BJ (cell line): ENCODE measurements around the gene SLC7A6OS. TPM values are rescaled to one million over a fixed set of nuclear protein-coding genes. Genes with fewer than 3 reads are reported as not detected.

ENCODE experiments used
- CTCF ChIA-PET: fragments of 350-600 bp; formaldehyde crosslinking; extraction: SDS; loops from one replicate; lab custom pipeline; 2021; ENCODE audit warnings: antibody characterized with exemption, inconsistent platforms; lab: Yijun Ruan, JAX
- POLR2A ChIA-PET: fragments of 300-600 bp; sonication (Branson Sonifier 250); formaldehyde crosslinking; extraction: SDS; loops from one replicate; lab custom pipeline; 2021; ENCODE audit warnings: antibody characterized with exemption; lab: Charles Lee
- DNase-seq: peaks from one replicate; pipeline ENCODE4 v3.0.0-alpha.2; 2011; ENCODE audit warnings: low read depth
- H3K27me3 ChIP-seq: 2 replicates; pipeline ENCODE4 v1.6.0; 2011; ENCODE audit warnings: low read length; ENCODE audit not compliant: control insufficient read depth, insufficient read depth
- H3K36me3 ChIP-seq: 2 replicates; pipeline ENCODE4 v1.5.1; 2011; ENCODE audit warnings: low read length; ENCODE audit not compliant: control insufficient read depth, insufficient read depth
- H3K4me3 ChIP-seq: 2 replicates; pipeline ENCODE4 v1.5.1; 2011; ENCODE audit warnings: low read depth, mild to moderate bottlenecking, control low read depth, low read length
- polyA plus RNA-seq: library from polyadenylated mRNA; depleted of rRNA; stranded (reverse); fragments of >200 nt; gene quantifications from 2 replicates; pipeline ENCODE4 v1.2.3, GENCODE V29; 2011; rRNA removed
- small RNA-seq: library from RNA; depleted of rRNA; stranded (forward); fragments of <200 nt; gene quantifications from one replicate; pipeline ENCODE3, GENCODE V24; 2012; ENCODE audit warnings: low replicate concordance, low read depth; ENCODE audit not compliant: insufficient read length
- TF ChIP-seq, protein P1 (sequence below): IDR thresholded peaks from 2 replicates; pipeline ENCODE4 v1.5.1; 2011; ENCODE audit warnings: low read depth, mild to moderate bottlenecking, control low read depth, inconsistent platforms, low read length, moderate library complexity; ENCODE audit not compliant: insufficient read depth

The SLC7A6OS gene
- polyA plus RNA-seq, 1 experiment, result 5.3 TPM

DNA sequence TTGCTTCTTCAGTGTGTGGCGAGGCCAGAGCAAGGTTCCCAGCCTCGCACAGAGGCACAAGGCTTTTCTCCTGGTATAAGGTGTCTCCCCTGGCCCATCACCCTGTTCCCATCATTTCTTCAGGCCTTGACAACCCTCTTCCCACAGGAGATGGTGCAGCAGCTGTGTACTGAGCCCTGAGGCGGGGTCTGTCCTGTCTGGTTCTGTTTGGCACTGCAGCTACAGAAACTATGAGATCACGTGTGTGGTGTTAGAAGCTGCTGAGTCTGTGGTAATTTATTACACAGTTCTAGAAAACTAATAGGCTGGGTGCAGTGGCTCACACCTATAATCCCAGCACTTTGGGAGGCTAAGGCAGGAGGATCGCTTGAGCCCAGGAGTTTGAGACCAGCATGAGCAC is 58.4 kb downstream of the SLC7A6OS start:
- H3K4me3 ChIP-seq, result no peak overlapping the region
- H3K36me3 ChIP-seq, result peaks cover 19% of the 10 kb centered on the region
- TF ChIP-seq, protein P1, sequence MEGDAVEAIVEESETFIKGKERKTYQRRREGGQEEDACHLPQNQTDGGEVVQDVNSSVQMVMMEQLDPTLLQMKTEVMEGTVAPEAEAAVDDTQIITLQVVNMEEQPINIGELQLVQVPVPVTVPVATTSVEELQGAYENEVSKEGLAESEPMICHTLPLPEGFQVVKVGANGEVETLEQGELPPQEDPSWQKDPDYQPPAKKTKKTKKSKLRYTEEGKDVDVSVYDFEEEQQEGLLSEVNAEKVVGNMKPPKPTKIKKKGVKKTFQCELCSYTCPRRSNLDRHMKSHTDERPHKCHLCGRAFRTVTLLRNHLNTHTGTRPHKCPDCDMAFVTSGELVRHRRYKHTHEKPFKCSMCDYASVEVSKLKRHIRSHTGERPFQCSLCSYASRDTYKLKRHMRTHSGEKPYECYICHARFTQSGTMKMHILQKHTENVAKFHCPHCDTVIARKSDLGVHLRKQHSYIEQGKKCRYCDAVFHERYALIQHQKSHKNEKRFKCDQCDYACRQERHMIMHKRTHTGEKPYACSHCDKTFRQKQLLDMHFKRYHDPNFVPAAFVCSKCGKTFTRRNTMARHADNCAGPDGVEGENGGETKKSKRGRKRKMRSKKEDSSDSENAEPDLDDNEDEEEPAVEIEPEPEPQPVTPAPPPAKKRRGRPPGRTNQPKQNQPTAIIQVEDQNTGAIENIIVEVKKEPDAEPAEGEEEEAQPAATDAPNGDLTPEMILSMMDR, result no peak
- CTCF ChIA-PET, result interaction anchor here (1.0 to 14.3 kb wide), 5 partner anchors 10 to 72 kb away, joined by 3 to 310 read pairs (median 8); partner anchors contain the start of gene SLC7A6
- POLR2A ChIA-PET, result no interaction called here
- no peak for DNase-seq
- H3K27me3 ChIP-seq, result no peaks in the 10 kb centered on the region

DNA sequence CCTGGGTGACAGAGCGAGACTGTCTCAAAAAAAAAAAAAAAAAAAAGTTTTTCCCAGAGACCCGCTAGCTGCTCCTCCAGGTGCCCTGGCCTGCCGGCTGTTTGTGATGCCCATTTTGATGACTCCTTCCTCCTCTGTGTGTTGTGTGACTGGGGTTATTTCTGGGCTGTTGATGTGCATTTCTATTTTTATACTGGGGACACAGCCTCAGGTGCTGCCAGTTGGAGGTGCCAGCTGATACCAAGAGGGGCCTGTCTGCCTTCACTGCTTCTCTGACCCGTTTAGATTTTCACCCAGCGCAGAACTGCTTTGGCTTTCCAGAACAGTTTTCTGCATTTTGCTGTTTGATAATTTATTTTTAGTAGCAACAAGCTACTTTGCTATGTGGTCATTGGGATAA is 58.9 kb downstream of the SLC7A6OS start:
- ChIA-PET POLR2A (no interaction called here), CTCF (interaction anchor here (1.0 to 14.3 kb wide), 5 partner anchors 10 to 72 kb away, joined by 3 to 310 read pairs (median 8); partner anchors contain the start of gene SLC7A6)

DNA sequence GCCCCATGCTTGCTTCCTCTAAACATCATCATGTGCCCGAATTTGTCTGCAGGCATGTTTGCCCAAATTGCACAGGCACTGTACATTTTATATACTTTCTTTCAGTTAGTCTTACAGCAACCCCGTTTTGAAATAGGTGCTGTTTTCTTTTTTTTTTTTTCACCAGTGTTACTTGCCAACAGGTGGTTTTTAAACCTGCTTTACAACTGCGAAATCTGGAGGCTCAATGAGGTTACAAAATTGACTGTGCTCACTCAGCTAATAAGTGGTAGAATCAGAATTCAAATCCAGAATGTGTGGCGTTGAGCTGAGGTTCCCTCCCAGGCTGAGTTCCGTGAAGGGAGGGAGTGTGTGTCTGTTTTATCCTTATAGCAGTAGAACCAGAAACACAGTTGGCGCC is 59.8 kb downstream of the SLC7A6OS start:
- Histone ChIP-seq H3K36me3 (peaks cover 19% of the 10 kb centered on the region), H3K27me3 (no peaks in the 10 kb centered on the region), H3K4me3 (no peak overlapping the region)
- DNase-seq, result no peak
- ChIA-PET POLR2A (no interaction called here), CTCF (interaction anchor here (1.1 to 4.3 kb wide), 4 partner anchors 11 to 78 kb away, joined by 3 to 20 read pairs (median 6); partner anchors contain the start of gene SLC7A6)
- TF ChIP-seq, protein P1, result no peak

More for the DNA sequence above, 58.9 kb downstream of the SLC7A6OS start:
- peaks cover 19% of the 10 kb centered on the region for H3K36me3 ChIP-seq
- TF ChIP-seq, protein P1, result no peak
- no peak overlapping the region for H3K4me3 ChIP-seq
- no peak for DNase-seq
- H3K27me3 ChIP-seq, result no peaks in the 10 kb centered on the region

DNA sequence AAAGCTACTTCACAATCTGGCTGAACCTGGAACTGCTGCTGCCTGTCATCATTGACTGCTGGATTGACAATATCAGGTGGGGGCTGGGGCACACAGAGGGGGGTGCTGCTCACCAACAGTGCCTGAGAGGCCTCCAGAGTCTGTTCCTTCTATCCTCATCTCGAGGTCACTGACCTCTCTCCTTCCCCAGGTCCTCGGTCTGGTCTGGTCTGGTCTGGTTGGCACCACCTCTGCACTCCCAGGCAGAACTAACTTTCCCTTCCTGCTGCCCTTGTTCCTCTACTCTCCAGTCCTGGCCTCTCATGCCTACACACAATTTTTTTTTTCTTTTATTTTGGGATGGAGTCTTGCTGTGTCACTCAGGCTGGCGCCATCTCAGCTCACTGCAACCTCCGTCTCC is 61.4 kb downstream of the SLC7A6OS start:
- POLR2A ChIA-PET, result no interaction called here
- Histone ChIP-seq H3K27me3 (no peaks in the 10 kb centered on the region), H3K36me3 (peaks cover 12% of the 10 kb centered on the region), H3K4me3 (no peak overlapping the region)
- CTCF ChIA-PET, result interaction anchor here (1.0 to 1.2 kb wide), 2 partner anchors 12 to 15 kb away, joined by 4 to 5 read pairs; partner anchors contain the start of gene SLC7A6
- TF ChIP-seq, protein P1, result no peak
- DNase-seq, result no peak

Small RNA genes within 50 kb of the gene (small RNA-seq; reads per million reads assigned to genes)
- not detected for gene RNU4-30P
- not detected for gene RNU6-1262P

Other genes with a start within 250 kb of the SLC7A6OS start
- gene NFATC3, start 225.6 kb downstream of the SLC7A6OS start, polyA plus RNA-seq, result 10.5 and 14.9 TPM in 2 replicates
- 0.04 TPM in 2 replicates for gene ESRP2, start 74.8 kb downstream of the SLC7A6OS start, polyA plus RNA-seq
- 23.9 and 39.2 TPM in 2 replicates for gene PLA2G15, start 65.6 kb downstream of the SLC7A6OS start, polyA plus RNA-seq
- gene SLC7A6, start 46.4 kb downstream of the SLC7A6OS start, polyA plus RNA-seq, result 45.7 and 51.2 TPM in 2 replicates
- gene PRMT7, start 73 bp upstream of the SLC7A6OS start, polyA plus RNA-seq, result 24.0 and 40.0 TPM in 2 replicates
- 0.07 and 0.27 TPM in 2 replicates for gene SMPD3, start 137.6 kb upstream of the SLC7A6OS start, polyA plus RNA-seq
- gene ZFP90, start 228.3 kb upstream of the SLC7A6OS start, polyA plus RNA-seq, result 13.0 and 20.1 TPM in 2 replicates